Spleen (tissue), 11 donors: ENCODE data around the gene UBE2QL1. TPM values are rescaled to one million over a fixed set of nuclear protein-coding genes. Genes with fewer than 3 reads are reported as not detected.

Source experiments
- DNase-seq: peaks from one replicate; pipeline ENCODE4 v3.0.0-alpha.2; 2020
- H3K27ac ChIP-seq, 8 donors: fragments of 200-600 bp; sonication (generic) in 7 of 8; 1 replicate in 4 of 8; 2 replicates in 4 of 8; pipeline versions ENCODE4 v1.5.0 to v1.8.0; 2016 to 2021; ENCODE audit warnings: inconsistent platforms in 4 of 8, mild to moderate bottlenecking in 4 of 8, moderate library complexity in 1 of 8
- H3K27me3 ChIP-seq, 7 donors: fragments of 200-600 bp; sonication (generic) in 6 of 7; replicated peaks in 1 of 7; 1 replicate in 4 of 7; 2 replicates in 3 of 7; pipeline versions ENCODE4 v1.5.0 to v1.8.0; 2016 to 2021; ENCODE audit warnings: inconsistent platforms in 3 of 7, mild to moderate bottlenecking in 1 of 7
- H3K36me3 ChIP-seq, 6 donors: fragments of 200-600 bp; sonication (generic) in 5 of 6; 1 replicate in 4 of 6; 2 replicates in 2 of 6; pipeline versions ENCODE4 v1.5.0 to v1.8.0; 2016 to 2021; ENCODE audit warnings: inconsistent platforms in 2 of 6
- H3K4me1 ChIP-seq, 6 donors: fragments of 200-600 bp; sonication (generic) in 5 of 6; 1 replicate in 3 of 6; 2 replicates in 3 of 6; pipeline versions ENCODE4 v1.5.0 to v1.8.0; 2016 to 2021; ENCODE audit warnings: inconsistent platforms in 3 of 6
- H3K4me3 ChIP-seq, 8 donors: fragments of 200-600 bp; sonication (generic) in 7 of 8; 1 replicate in 4 of 8; 2 replicates in 4 of 8; pipeline versions ENCODE4 v1.5.0 to v1.8.0; 2016 to 2021; ENCODE audit warnings: inconsistent platforms in 4 of 8, mild to moderate bottlenecking in 4 of 8, moderate library complexity in 2 of 8
- H3K9me3 ChIP-seq, 8 donors: fragments of 200-600 bp; sonication (generic) in 7 of 8; 1 replicate in 4 of 8; 2 replicates in 4 of 8; pipeline versions ENCODE4 v1.5.0 to v1.8.0; 2016 to 2021; ENCODE audit warnings: inconsistent platforms in 4 of 8
- CTCF ChIP-seq, 11 experiments: fragments of 200-600 bp in 7 of 11; fragments of 450-650 bp in 4 of 11; sonication (generic) in 4 of 11; IDR thresholded peaks in 8 of 11; conservative IDR thresholded peaks in 3 of 11; 1 replicate in 7 of 11; 2 replicates in 4 of 11; pipeline versions ENCODE4 v1.4.0 to v1.8.0; 2016 to 2021; ENCODE audit warnings: antibody characterized with exemption in 11 of 11, inconsistent platforms in 4 of 11, mild to moderate bottlenecking in 1 of 11
- POLR2A ChIP-seq, 3 donors: fragments of 450-650 bp; IDR thresholded peaks; one replicate each; pipeline ENCODE4 v1.5.1; 2017; ENCODE audit warnings: antibody characterized with exemption in 3 of 3, mild to moderate bottlenecking in 1 of 3
- POLR2AphosphoS5 ChIP-seq, 3 donors: sonication (generic); formaldehyde crosslinking; IDR thresholded peaks; one replicate each; pipeline ENCODE4 v1.5.1; 2017; ENCODE audit warnings: antibody characterized with exemption in 3 of 3
- WGBS, 5 donors: extraction: QIAGEN DNeasy Blood & Tissue Kit in 3 of 5; methylation state at CpG; one replicate each; pipeline versions ENCODE4 v1.1.5 to v1.1.7; 2013 to 2018; 5-methylcytosine and 5-hydroxymethylcytosine counted together
- intact Hi-C: fragments of 100-400 bp; cut with DNase I; formaldehyde crosslinking; loops from one replicate; pipeline ENCODE4 v1.15.0; 2023; ENCODE audit warnings: low total_unique reads
- polyA plus RNA-seq, 3 donors: library from polyadenylated mRNA; stranded (reverse); fragments of 200-250 nt; gene quantifications; one replicate each; pipeline ENCODE4 v1.2.1, GENCODE V29; 2013
- total RNA-seq, 7 donors: library from RNA; depleted of rRNA in 3 of 7; stranded (reverse); fragments of >200 nt in 3 of 7; fragmentation: NEBNext Ultra II Directional in 4 of 7; extraction: Animal tissue kit (Norgen Biotek cat#: 25700) in 4 of 7; gene quantifications; one replicate each; pipeline versions ENCODE4 v1.1.0 to v1.2.1, GENCODE V29; 2016 to 2021
- donor health status: healthy with polysubstance abuse.
- donor health status: DM: no; HTN: no; CAD: no; lungs with moderate emphysema.
- donor health status: DM: no; HTN: no; CAD: no.
- donor health status: Bipolar disorder and iron deficiency.
- donor health status: healthy.
- donor health status: DM: no; HTN: no; CAD: no.
- donor health status: DM: yes; HTN: yes; CAD: no.

UBE2QL1 gene
- total and polyA plus RNA-seq, 10 donors = 0.03 to 0.77 (median 0.20) TPM; not detected in 1

GRCh38 chr5:6407558-6408259, 41.0 kb upstream of the UBE2QL1 start:
- Histone ChIP-seq H3K27ac (no peak overlapping the region), H3K9me3 (no peaks in the 10 kb centered on the region), H3K36me3 (no peaks in the 10 kb centered on the region), H3K27me3 (peaks cover 0 to 6% (median 0%) of the 10 kb centered on the region in 7 donors), H3K4me1 (no peaks in the 10 kb centered on the region), H3K4me3 (no peak overlapping the region)
- no peak for TF ChIP-seq POLR2A (IDR thresholded peaks at IDR 0.05)
- TF ChIP-seq POLR2AphosphoS5 (IDR thresholded peaks at IDR 0.05) = no peak
- no peak for TF ChIP-seq CTCF (IDR thresholded peaks at IDR 0.05 in 8 of 11, conservative IDR thresholded peaks at IDR 0.05 in 3 of 11)
- no peak for DNase-seq
- intact Hi-C loops = no loop called here
- WGBS, 5 donors = 64 to 75% (median 68%) methylated on average over 6 of the region's 6 CpGs

GRCh38 chr5:6408260-6408596, 40.4 kb upstream of the UBE2QL1 start:
- DNase-seq = no peak
- Histone ChIP-seq H3K36me3 (no peaks in the 10 kb centered on the region), H3K4me1 (no peaks in the 10 kb centered on the region), H3K27me3 (peaks cover 0 to 6% (median 0%) of the 10 kb centered on the region in 7 donors), H3K27ac (no peak overlapping the region), H3K9me3 (no peaks in the 10 kb centered on the region), H3K4me3 (no peak overlapping the region)
- intact Hi-C loops = no loop called here
- TF ChIP-seq POLR2A (IDR thresholded peaks at IDR 0.05) (no peak), POLR2AphosphoS5 (IDR thresholded peaks at IDR 0.05) (no peak), CTCF (IDR thresholded peaks at IDR 0.05 in 8 of 11, conservative IDR thresholded peaks at IDR 0.05 in 3 of 11) (no peak)
- 58 to 77% (median 72%) methylated on average over 5 of the region's 5 CpGs for WGBS, 5 donors

- Histone ChIP-seq H3K27me3 (peaks cover 0 to 6% (median 0%) of the 10 kb centered on the region in 7 donors), H3K4me1 (no peaks in the 10 kb centered on the region), H3K27ac (no peak overlapping the region), H3K4me3 (no peak overlapping the region), H3K36me3 (no peaks in the 10 kb centered on the region), H3K9me3 (no peaks in the 10 kb centered on the region)
- TF ChIP-seq POLR2A (IDR thresholded peaks at IDR 0.05) (no peak), CTCF (IDR thresholded peaks at IDR 0.05 in 8 of 11, conservative IDR thresholded peaks at IDR 0.05 in 3 of 11) (no peak), POLR2AphosphoS5 (IDR thresholded peaks at IDR 0.05) (no peak)
- DNase-seq = no peak
- intact Hi-C loops = no loop called here
- 59 to 86% (median 75%) methylated on average over 8 of the region's 8 CpGs for WGBS, 5 donors
These were observed 39.8 kb upstream of the UBE2QL1 start for GRCh38 chr5:6408627-6409446.

- TF ChIP-seq POLR2A (IDR thresholded peaks at IDR 0.05) = no peak
- no peak for TF ChIP-seq POLR2AphosphoS5 (IDR thresholded peaks at IDR 0.05)
- no peak for TF ChIP-seq CTCF (IDR thresholded peaks at IDR 0.05 in 8 of 11, conservative IDR thresholded peaks at IDR 0.05 in 3 of 11)
- H3K27me3 ChIP-seq = peaks cover 0 to 6% (median 0%) of the 10 kb centered on the region in 7 donors
- no peak overlapping the region for H3K4me3 ChIP-seq
- 84 to 93% (median 88%) methylated on average over 9 of the region's 9 CpGs for WGBS, 5 donors
- H3K27ac ChIP-seq = no peak overlapping the region
- H3K9me3 ChIP-seq = no peaks in the 10 kb centered on the region
- intact Hi-C loops = no loop called here
- H3K36me3 ChIP-seq = no peaks in the 10 kb centered on the region
- DNase-seq = no peak
- no peaks in the 10 kb centered on the region for H3K4me1 ChIP-seq
These were observed 38.2 kb upstream of the UBE2QL1 start for GRCh38 chr5:6410421-6410820.
